HUES64 (cell line): ENCODE data around the gene CCDC6.
"Not testable (repeated sequence)": the region's sequence is repeated elsewhere in the genome, so short reads cannot be mapped to it uniquely, and the experiment has no call there.

Experiments used
- H3K27ac ChIP-seq: 2 replicates; pipeline ENCODE4 v1.7.0; 2013; ENCODE audit warnings: low read depth, low read length, inconsistent platforms
- H3K27me3 ChIP-seq: 2 replicates; pipeline ENCODE4 v1.6.1; 2013; ENCODE audit warnings: mild to moderate bottlenecking, low read length; ENCODE audit not compliant: insufficient read depth
- H3K36me3 ChIP-seq: 2 replicates; pipeline ENCODE4 v1.6.1; 2013; ENCODE audit warnings: mild to moderate bottlenecking, low read length; ENCODE audit not compliant: insufficient read depth
- H3K4me1 ChIP-seq: 2 replicates; pipeline ENCODE4 v1.6.1; 2013; ENCODE audit warnings: mild to moderate bottlenecking, low read length, moderate library complexity; ENCODE audit not compliant: insufficient read depth
- H3K4me3 ChIP-seq: 2 replicates; pipeline ENCODE4 v1.5.1; 2013; ENCODE audit warnings: mild to moderate bottlenecking, low read length, moderate library complexity
- H3K9ac ChIP-seq: 2 replicates; pipeline ENCODE4 v1.6.1; 2013; ENCODE audit warnings: mild to moderate bottlenecking, low read depth, low read length
- H3K9me3 ChIP-seq: 2 replicates; pipeline ENCODE4 v1.6.1; 2013; ENCODE audit warnings: low read depth, low read length; ENCODE audit not compliant: insufficient read depth
- WGBS: fragments of 150-250, 120-280 bp; methylation state at CpG from one replicate; pipeline ENCODE4 v1.1.7; 2013; ENCODE audit warnings: missing lambda C conversion rate; 5-methylcytosine and 5-hydroxymethylcytosine counted together

The CCDC6 gene

DNA sequence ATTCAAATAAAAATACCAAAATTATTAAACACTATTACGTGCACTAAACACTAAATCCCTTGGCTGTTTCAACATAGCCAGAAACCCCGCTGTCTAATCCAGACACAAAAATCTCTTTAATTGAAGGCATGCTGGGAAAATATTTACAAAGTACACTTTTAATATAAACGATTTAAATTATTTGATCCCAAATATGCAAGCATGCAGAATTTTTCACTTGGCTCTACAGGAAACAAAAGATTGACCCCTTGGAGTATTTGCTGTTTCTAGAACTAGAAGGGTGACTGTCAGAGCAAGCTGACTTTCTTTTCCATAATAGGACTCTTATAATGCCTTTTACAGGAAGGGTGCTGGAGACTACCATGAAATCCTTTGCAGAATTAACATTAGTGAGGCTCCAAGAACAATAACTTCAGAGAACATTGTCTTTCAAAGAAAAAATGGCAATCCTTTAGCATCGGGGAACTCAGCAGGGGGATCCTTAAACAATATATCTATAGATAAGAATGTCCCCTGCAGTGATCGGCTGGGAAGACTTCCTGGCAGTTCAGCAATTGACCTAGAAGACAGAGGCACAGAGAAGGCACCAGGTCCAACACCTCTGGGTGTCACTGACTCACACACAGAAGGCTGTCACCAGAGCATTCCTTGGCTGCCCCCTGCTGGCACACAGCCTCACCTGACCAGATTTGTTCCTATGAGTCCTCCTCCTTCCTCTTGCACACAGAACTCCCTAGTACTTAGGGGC is 97.3 kb downstream of the CCDC6 start:
- H3K27ac ChIP-seq = peak overlapping the region; percentile 13; the same call in 1 of the 2 replicates
- 72% methylated on average over 5 of the region's 5 CpGs for WGBS
- H3K4me1 ChIP-seq = peaks cover 4% of the 10 kb centered on the region; the same call in 1 of the 2 replicates
- H3K9ac ChIP-seq = no peak overlapping the region
- H3K36me3 ChIP-seq = peaks cover 93% of the 10 kb centered on the region
- H3K4me3 ChIP-seq = no peak overlapping the region
- no peaks in the 10 kb centered on the region for H3K9me3 ChIP-seq
- no peaks in the 10 kb centered on the region for H3K27me3 ChIP-seq

DNA sequence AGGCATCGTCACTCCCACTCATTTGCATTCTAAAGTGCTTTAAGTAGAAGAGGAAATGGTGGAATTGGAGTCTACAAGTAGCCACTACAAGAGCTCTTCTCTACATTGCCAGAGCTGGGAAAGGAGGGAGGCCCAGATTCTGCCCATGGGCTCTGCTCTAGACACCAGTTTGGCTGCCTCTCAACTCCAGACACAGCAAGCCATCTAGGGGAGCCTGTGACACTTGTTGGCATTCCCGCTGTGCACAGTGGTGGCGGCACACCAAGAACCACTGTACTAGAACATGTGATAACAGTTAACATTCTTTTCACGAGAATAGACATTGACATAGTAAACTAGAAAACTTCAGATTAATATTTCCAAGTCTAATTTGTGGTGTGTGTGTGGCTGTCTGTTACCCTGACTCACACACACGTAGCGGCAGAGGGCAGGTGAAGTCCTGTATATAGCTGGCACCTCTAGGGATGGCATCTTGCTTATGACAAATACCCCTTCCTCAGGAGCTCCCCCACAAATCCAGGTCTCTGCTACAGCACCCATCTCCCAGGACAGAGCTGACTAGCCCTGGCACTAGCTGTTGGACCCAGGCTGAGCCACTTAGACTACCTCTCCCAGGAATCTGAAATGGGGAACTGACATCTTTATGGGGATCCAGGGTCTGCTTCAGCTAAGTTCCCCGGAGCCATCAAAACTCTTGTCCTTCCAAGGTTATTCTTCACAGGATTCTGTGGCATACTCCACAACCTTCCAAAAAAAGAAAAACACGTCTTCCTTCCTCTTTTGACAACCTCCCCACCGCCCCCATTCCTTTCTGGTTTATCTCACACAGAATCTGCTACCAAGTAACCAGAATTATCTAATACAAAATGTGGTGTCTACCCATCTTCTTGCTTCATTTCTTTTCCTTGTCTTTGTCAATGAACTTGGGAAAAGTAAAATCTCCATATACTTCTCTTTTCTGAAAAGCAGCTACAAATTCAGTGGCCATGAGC is 98.4 kb downstream of the CCDC6 start:
- no peak overlapping the region for H3K9ac ChIP-seq
- no peak overlapping the region for H3K4me3 ChIP-seq
- H3K27me3 ChIP-seq = no peaks in the 10 kb centered on the region
- no peak overlapping the region for H3K27ac ChIP-seq
- H3K4me1 ChIP-seq = peaks cover 9% of the 10 kb centered on the region
- H3K9me3 ChIP-seq = no peaks in the 10 kb centered on the region
- peaks cover 95% of the 10 kb centered on the region for H3K36me3 ChIP-seq
- WGBS = 95% methylated on average over 8 of the region's 9 CpGs

DNA sequence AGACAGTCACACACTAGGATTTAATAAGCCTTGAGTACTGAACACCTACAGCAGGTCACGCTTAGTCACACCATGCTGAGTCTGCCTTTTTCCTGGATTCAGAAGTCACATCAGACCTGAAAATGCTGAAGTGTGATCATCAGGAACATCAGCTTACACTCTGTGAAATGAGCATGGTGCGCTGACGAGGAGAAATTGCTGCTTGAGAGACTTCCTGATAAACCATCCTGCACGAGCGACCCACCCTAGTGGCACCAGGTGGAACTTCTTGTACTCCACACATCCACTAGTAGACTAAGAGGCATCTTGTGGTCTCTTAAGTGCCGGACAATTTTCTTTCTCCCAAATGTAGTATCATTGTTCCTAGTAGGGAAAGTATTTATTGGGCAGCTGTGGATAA is 101.3 kb downstream of the CCDC6 start:
- H3K9ac ChIP-seq = no peak overlapping the region
- H3K27me3 ChIP-seq = no peaks in the 10 kb centered on the region
- H3K36me3 ChIP-seq = peaks cover 93% of the 10 kb centered on the region
- no peak overlapping the region for H3K27ac ChIP-seq
- WGBS = 82% methylated on average over 6 of the region's 6 CpGs
- H3K4me1 ChIP-seq = peaks cover 9% of the 10 kb centered on the region
- H3K9me3 ChIP-seq = no peaks in the 10 kb centered on the region
- no peak overlapping the region for H3K4me3 ChIP-seq

DNA sequence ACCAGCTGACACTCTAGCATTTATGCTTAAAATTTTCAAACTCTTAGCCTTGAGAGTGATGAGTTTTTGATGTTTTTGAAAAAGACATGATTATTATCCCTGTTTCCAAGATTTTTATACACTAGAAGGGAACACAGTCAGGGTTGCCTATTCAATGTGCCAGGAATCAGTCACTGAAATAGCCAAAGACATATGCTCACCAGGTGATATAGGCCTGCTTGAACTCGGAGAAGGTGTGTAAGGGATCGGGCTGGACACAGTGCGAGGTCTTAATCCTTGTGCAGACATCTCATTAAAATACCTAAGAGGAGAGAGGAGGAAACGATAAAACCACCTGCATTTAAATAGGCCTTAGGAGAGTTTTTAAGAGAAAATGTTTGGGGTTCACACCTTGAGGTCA is 102.1 kb downstream of the CCDC6 start:
- H3K27me3 ChIP-seq = no peaks in the 10 kb centered on the region
- peaks cover 5% of the 10 kb centered on the region for H3K4me1 ChIP-seq
- 98% methylated on average over 4 of the region's 4 CpGs for WGBS
- no peak overlapping the region for H3K4me3 ChIP-seq
- peaks cover 95% of the 10 kb centered on the region for H3K36me3 ChIP-seq
- no peak overlapping the region for H3K27ac ChIP-seq
- H3K9ac ChIP-seq = no peak overlapping the region
- no peaks in the 10 kb centered on the region for H3K9me3 ChIP-seq

DNA sequence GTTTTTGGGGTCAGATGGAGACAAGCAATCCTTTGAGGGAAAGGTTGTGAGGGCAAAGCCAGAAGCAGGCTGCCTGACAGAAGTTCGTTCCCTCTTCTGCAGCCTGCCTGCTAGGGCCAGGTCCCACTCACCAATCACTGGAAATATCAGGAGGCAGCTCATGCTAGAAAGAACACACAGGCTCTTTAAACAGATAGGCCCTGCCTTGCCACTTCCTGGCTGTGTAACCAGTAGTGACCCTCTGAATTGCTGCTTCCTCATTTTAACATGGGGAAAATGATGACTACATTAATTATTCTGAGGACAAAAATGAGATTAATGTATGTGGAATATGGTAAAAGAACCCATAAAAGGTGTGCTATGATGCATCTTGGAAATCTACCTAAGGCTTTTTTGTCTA is 102.6 kb downstream of the CCDC6 start:
- Histone ChIP-seq H3K4me1 (peaks cover 5% of the 10 kb centered on the region; the same call in 1 of the 2 replicates), H3K36me3 (peaks cover 93% of the 10 kb centered on the region), H3K27me3 (no peaks in the 10 kb centered on the region), H3K27ac (no peak overlapping the region), H3K4me3 (no peak overlapping the region), H3K9ac (no peak overlapping the region), H3K9me3 (no peaks in the 10 kb centered on the region)
- WGBS = 97% methylated on average over 1 of the region's 1 CpG

DNA sequence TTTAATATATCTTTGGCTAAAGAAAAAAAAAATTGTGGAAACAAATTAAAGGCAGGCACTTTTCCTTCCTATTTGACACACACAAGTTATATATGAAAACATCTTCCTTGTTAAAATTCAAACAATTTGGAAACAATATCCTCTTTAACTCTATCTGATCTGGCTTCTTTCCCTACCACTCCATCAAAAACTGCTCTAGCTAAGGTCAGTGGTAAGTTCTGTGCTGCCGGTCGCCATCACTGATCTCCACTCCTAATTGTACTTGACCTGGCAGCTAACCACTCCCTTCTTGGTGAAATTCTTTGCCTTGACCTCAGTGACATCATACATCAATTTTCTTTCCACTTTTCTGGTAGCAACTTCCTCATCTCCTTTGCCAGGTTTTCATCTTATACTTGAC is 105.2 kb downstream of the CCDC6 start:
- H3K4me3 ChIP-seq = no peak overlapping the region
- no peak overlapping the region for H3K9ac ChIP-seq
- H3K36me3 ChIP-seq = peaks cover 89% of the 10 kb centered on the region
- no peaks in the 10 kb centered on the region for H3K9me3 ChIP-seq
- no peak overlapping the region for H3K27ac ChIP-seq
- no peaks in the 10 kb centered on the region for H3K27me3 ChIP-seq
- H3K4me1 ChIP-seq = peaks cover 5% of the 10 kb centered on the region; the same call in 1 of the 2 replicates
- 96% methylated on average over 2 of the region's 2 CpGs for WGBS

DNA sequence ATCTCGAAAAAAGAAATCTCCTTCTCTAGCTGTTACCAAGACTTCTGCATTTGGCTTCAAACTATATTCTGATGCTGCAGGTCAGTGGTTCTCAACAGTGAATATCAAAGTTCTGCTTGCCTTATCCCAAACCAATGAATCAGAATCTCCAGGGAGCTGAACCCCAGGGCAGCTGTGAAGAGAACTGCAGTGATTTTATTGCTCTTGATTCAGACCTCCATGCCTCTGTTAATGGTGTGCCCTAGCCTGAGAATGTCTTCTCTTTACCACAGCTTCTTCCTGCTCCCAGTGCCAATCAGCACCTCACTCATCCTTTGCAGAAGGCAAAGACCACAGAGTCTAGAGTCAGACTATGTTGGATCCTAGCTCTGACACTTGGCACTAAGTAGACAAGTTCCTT is 106.9 kb downstream of the CCDC6 start:
- 94% methylated on average over 1 of the region's 1 CpG for WGBS
- Histone ChIP-seq H3K36me3 (peaks cover 82% of the 10 kb centered on the region), H3K27me3 (no peaks in the 10 kb centered on the region)

DNA sequence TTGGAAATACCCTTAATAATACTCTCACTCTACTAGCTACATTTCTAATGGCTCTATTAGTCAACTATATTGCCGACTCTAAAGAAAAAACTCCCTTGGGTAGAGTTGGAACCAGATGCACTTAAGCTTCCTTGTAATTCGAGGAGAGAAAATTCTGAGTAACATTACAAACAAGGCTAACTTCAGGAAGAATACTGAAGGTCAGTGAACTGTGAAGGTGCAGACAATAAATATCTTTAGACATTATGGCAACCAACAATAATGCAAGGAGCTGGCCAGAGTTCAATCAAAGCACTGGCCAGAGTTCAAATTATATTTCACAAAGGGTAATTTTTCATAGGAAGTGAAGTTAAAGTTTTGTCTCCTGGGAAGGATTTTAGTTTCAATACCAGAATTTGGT is 112.4 kb downstream of the CCDC6 start:
- Histone ChIP-seq H3K4me3 (no peak overlapping the region), H3K36me3 (peaks cover 74% of the 10 kb centered on the region), H3K27ac (no peak overlapping the region), H3K9ac (no peak overlapping the region), H3K4me1 (no peaks in the 10 kb centered on the region), H3K9me3 (no peaks in the 10 kb centered on the region), H3K27me3 (no peaks in the 10 kb centered on the region)
- WGBS = 95% methylated on average over 2 of the region's 2 CpGs

More for the DNA sequence above, 106.9 kb downstream of the CCDC6 start:
- H3K4me3 ChIP-seq = no peak overlapping the region
- no peak overlapping the region for H3K9ac ChIP-seq
- H3K4me1 ChIP-seq = peaks cover 5% of the 10 kb centered on the region; the same call in 1 of the 2 replicates
- no peaks in the 10 kb centered on the region for H3K9me3 ChIP-seq
- no peak overlapping the region for H3K27ac ChIP-seq

DNA sequence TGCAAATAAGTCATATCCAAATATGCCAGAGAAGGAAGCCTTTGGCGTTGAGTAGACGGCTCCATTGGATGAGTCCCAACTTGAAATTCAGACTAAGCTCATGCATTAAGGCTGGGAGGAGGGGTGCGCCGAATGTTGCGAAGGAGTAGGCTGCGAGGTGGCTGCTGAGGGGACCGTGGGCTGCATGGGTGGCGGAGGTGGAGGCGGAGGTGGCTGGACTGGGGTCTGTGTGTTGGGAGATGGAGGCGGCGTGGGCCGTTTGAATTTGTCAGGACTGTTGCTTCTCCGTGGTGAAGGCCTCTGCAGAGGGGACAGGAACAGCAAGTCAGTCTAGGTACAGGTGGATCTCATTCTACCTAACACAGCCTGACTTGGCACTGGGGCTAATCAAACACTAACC is 113.5 kb downstream of the CCDC6 start:
- H3K27ac ChIP-seq = no peak overlapping the region
- WGBS = 89% methylated on average over 13 of the region's 13 CpGs
- H3K9ac ChIP-seq = no peak overlapping the region
- H3K4me3 ChIP-seq = no peak overlapping the region
- H3K9me3 ChIP-seq = no peaks in the 10 kb centered on the region
- H3K4me1 ChIP-seq = no peaks in the 10 kb centered on the region
- H3K27me3 ChIP-seq = no peaks in the 10 kb centered on the region
- peaks cover 68% of the 10 kb centered on the region for H3K36me3 ChIP-seq

DNA sequence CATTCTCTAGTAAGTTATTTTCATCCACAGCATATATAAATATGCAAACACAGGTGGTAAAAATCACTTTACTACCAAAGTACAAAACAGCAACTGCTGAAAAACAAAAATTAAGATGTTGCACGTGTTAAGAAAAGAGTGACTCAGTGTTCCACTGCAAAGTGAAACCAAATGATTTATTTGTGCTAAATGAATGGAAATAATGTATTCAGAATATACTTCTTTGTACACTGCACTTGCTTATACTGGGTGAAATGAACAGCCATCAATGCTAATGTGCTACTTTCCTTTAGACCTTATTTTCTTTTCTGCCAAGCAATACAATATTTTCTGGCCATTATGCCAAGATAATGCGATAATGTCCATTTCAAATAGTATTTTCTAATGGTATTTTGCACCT is 114.8 kb downstream of the CCDC6 start:
- H3K27ac ChIP-seq = no peak overlapping the region
- whole genome bisulfite sequencing = 97% methylated on average over 2 of the region's 2 CpGs
- H3K36me3 ChIP-seq = peaks cover 57% of the 10 kb centered on the region
- no peaks in the 10 kb centered on the region for H3K9me3 ChIP-seq
- H3K9ac ChIP-seq = no peak overlapping the region
- no peaks in the 10 kb centered on the region for H3K27me3 ChIP-seq
- no peaks in the 10 kb centered on the region for H3K4me1 ChIP-seq
- H3K4me3 ChIP-seq = no peak overlapping the region

DNA sequence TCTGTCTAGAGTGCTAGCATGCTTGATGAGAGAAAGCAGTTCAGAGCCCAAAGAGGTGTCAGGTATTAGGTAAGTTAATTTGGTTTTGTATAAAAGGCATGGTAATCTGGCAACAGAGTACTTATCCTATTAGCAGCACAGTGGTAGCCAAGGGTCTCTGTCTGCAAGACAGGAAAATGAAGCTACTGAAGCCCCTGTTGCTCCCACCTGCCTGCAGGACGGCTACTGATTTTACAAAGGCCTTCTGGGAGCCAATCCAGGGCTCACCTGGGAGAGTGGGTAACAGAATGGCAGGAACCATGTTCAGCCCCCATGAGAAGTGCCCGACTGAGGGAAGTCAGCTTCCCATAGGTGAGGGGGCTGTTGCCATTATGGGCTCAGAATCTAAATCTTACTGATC is 116.3 kb downstream of the CCDC6 start:
- WGBS = 45% methylated on average over 2 of the region's 2 CpGs
- H3K4me1 ChIP-seq, H3K27me3 ChIP-seq, H3K27ac ChIP-seq, H3K9ac ChIP-seq, H3K9me3 ChIP-seq, H3K4me3 ChIP-seq: not testable (repeated sequence)
- H3K36me3 ChIP-seq = peaks cover 51% of the 10 kb centered on the region
